Kidney epithelial cell (primary cell): ENCODE measurements around the gene MYH3. TPM values are rescaled to one million over a fixed set of nuclear protein-coding genes. Genes with fewer than 3 reads are reported as not detected.

ENCODE experiments used
- DNase-seq: peaks from one replicate; pipeline ENCODE4 v3.0.0-alpha.2; 2010; ENCODE audit warnings: low read depth
- H3K27me3 ChIP-seq: 2 replicates; pipeline ENCODE4 v1.6.0; 2011; ENCODE audit warnings: low read length; ENCODE audit not compliant: control insufficient read depth, insufficient read depth
- H3K36me3 ChIP-seq: 2 replicates; pipeline ENCODE4 v1.5.1; 2011; ENCODE audit warnings: low read length; ENCODE audit not compliant: control insufficient read depth, insufficient read depth
- H3K4me3 ChIP-seq: 2 replicates; pipeline ENCODE4 v1.5.1; 2011; ENCODE audit warnings: low read depth, mild to moderate bottlenecking, control low read depth, low read length
- total RNA-seq: library from RNA; depleted of rRNA; stranded (reverse); fragments of >200 nt; gene quantifications from 2 replicates; pipeline ENCODE4 v1.2.3, GENCODE V29; 2015
- TF ChIP-seq, protein P1 (sequence below): IDR thresholded peaks from 2 replicates; pipeline ENCODE4 v1.5.1; 2011; ENCODE audit warnings: mild to moderate bottlenecking, moderate library complexity, low read length, control low read depth, inconsistent platforms; ENCODE audit not compliant: insufficient read depth, poor library complexity, severe bottlenecking

The MYH3 gene
- total RNA-seq: 0.33 and 0.41 TPM in 2 replicates

DNA sequence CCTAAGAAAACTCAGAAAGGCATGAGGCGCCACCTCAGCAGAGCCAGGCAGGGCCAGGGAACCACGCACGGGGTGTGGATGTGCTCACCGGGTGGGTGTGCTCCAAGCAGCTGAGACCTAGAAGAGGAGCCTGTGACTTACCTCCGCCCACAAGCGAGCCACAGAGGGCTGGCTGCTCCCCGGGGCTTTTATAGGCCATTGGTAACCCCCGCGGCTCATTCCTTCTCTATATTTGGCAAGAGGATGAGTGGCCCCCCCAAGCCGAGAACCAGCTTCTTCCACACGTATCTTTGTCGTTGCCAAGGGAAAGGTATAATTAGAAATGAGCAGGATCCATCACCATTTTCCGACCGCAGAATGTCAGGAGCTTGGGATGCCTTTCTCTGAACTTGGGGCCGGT is at the start of gene MYH3:
MYH3 (minus strand) TSS at position 162 of the 400 bp plus-strand sequence. CDS start 2,245 bp downstream, outside the sequence.
- no peaks in the 10 kb centered on the region for H3K36me3 ChIP-seq
- no peaks in the 10 kb centered on the region for H3K27me3 ChIP-seq
- H3K4me3 ChIP-seq: no peak within 1 kb of the TSS
- DNase-seq: no peak
- TF ChIP-seq, protein P1, sequence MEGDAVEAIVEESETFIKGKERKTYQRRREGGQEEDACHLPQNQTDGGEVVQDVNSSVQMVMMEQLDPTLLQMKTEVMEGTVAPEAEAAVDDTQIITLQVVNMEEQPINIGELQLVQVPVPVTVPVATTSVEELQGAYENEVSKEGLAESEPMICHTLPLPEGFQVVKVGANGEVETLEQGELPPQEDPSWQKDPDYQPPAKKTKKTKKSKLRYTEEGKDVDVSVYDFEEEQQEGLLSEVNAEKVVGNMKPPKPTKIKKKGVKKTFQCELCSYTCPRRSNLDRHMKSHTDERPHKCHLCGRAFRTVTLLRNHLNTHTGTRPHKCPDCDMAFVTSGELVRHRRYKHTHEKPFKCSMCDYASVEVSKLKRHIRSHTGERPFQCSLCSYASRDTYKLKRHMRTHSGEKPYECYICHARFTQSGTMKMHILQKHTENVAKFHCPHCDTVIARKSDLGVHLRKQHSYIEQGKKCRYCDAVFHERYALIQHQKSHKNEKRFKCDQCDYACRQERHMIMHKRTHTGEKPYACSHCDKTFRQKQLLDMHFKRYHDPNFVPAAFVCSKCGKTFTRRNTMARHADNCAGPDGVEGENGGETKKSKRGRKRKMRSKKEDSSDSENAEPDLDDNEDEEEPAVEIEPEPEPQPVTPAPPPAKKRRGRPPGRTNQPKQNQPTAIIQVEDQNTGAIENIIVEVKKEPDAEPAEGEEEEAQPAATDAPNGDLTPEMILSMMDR: no peak

DNA sequence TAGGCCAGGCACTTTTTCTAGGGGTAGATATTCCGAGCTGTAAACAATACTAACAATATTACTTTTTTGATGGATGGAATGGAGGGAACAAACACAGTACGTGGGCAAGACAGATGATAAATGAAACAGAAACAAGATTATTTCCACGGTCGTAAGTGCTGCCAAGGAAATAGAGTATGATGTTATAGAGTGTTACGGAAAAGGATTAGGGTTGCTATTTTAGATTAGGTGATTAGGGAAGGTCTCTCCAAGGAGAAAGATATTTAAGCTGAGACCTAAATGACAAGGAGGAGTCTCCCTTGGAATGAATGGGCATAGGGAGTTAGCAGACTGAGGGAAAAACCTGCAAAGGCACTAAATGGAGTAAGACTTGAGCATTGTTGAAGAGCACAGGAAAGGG is 48.6 kb upstream of the MYH3 start:
- TF ChIP-seq, protein P1: no peak
- H3K36me3 ChIP-seq: no peaks in the 10 kb centered on the region
- DNase-seq: no peak
- no peak overlapping the region for H3K4me3 ChIP-seq
- H3K27me3 ChIP-seq: no peaks in the 10 kb centered on the region

DNA sequence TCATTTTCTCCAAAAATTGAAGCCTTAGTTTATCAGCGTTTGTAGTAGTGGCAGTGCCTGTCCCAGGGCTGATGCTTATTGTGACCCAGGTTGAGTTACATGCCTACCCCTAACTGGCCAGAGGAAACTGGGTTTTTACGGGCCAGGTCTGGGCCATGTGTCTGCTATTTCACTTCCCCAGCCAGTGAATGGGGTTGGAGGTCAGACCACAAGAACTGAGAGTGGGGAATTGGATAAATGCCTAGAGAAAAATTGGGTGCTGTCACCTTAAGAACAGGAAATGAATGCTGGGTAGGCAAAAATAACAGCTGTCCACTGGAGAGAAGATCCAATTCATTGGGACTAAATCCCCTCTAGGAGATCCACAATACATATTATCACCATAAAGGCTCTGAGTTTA is 45.5 kb upstream of the MYH3 start:
- Histone ChIP-seq H3K4me3 (no peak overlapping the region), H3K27me3 (no peaks in the 10 kb centered on the region), H3K36me3 (no peaks in the 10 kb centered on the region)
- TF ChIP-seq, protein P1: no peak
- no peak for DNase-seq

DNA sequence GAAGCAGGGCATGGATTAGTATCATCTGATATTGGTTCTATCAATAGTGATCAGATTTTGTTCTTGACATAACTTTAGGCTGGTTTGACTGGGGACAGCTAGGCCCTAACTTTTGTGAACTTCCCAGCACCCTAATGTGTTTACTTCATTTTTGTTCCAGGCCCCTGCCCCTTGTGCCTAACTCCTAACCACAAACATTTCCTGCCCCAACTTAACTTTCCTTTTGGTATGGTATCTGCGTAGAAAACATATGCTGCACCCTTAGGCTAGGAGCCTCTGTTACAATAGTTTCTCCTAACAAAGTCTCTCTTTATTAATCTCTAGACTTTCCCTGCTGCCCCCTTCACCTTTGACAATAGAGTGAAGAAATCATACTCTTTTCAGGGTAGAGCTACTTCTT is 42.7 kb upstream of the MYH3 start:
- TF ChIP-seq, protein P1: no peak
- Histone ChIP-seq H3K27me3 (no peaks in the 10 kb centered on the region), H3K36me3 (no peaks in the 10 kb centered on the region), H3K4me3 (no peak overlapping the region)
- DNase-seq: no peak

DNA sequence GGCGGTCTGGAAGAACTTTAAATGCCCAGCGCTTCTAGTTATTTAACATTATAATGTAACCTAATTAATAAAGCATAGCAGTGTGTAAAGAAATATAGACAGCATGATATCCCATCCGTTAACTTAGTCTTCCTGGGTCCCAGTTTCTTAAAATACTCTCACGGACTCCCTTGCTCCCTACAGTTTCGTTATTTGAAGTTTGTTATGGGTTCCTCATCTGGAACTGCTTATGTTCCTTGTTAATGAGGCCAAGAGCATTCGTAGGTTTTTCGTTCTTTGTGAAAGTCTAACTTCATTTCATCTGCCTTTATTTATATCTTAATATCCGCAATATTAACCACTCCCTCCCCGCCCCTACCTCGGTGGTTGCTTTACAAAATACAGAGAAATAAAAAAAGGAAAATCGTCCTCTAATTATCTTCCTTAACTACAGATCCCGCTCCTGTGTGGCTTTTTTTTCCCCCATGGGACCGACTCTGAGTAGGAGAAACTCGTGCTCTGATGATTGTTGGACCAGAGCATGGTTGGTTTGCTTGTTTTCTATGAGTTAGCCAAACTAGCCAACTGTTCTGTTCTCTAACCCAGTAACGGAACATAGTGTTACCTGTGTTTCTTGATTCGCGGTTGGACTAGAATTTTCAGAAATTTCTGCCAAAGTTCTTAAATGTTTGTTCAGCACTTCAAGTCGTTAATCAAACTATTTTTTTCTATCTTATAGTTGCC is 41.1 kb upstream of the MYH3 start:
- TF ChIP-seq, protein P1: no peak
- H3K27me3 ChIP-seq: no peaks in the 10 kb centered on the region
- no peaks in the 10 kb centered on the region for H3K36me3 ChIP-seq
- no peak for DNase-seq
- peak overlapping the region; percentile 97 for H3K4me3 ChIP-seq
